GM19240 (cell line): ENCODE measurements around the gene LHFPL2.
"Not testable (repeated sequence)": the region's sequence is repeated elsewhere in the genome, so short reads cannot be mapped to it uniquely, and the experiment has no call there.

Source experiments
- DNase-seq: peaks from one replicate; pipeline ENCODE4 v3.0.0; 2011; ENCODE audit warnings: low spot score; ENCODE audit not compliant: insufficient read length

The LHFPL2 gene

DNA sequence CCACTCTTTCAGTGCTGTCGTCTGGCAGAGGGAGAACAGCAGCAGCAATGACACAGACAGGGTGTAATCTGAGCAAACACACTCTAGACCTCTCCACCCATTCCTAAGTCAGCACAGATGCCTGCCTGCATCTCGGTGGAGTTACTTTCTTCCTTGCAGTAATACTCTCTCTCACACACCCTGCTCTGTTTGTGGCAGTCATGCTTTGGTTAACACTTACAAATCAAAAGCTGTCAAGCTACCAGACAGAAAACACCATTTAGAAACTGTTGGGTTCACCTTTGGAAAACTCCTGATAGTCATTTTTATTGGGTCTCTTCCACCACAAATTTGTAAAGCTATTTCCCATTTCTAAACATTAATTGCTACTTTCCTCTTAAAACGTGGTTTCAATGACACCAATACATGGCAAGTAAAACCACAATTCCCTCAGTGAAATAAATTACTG is 27.3 kb downstream of the LHFPL2 start:
- no peak for DNase-seq

GRCh38 chr5:78620119-78620518 is 28.5 kb downstream of the LHFPL2 start:
- DNase-seq = not testable (repeated sequence)

DNA sequence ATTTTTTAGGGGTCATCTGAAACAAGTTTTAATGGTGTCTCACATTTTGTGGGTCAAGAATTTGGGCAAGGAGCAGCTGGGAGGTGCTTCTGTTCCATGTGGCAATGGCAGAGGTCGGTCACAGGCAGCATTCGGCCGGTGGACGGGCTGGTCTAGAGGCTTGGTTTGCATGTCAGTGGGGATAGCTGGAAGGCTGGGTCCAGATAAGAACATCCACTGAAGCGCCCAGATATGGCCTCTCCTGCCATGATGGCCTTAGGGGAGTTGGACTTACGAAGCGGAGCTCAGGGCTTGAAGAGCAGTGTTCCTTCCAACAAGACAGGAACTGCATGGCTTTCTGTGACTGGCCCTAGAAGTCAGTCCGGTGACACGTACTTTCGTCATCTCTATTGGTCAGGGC is 30.3 kb downstream of the LHFPL2 start:
- no peak for DNase-seq

DNA sequence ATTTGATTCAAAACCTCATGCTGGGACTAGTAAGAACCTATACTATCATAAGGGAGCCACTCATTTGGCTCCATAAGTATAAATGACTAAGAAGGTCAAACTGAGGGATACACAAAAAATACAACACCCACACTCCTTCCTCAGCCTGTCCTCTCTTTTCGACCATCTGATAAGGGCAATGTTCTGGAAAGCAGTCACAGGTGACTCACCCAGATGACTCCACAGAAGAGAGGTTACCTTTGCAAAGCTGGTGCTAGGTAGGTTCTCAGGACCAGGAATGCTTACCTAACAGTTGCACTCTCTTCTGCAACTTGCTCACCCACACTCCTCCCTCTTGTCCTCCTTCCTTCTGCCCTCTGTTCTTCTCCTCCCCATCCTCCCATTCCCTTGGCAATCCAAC is 32.9 kb downstream of the LHFPL2 start:
- no peak for DNase-seq

DNA sequence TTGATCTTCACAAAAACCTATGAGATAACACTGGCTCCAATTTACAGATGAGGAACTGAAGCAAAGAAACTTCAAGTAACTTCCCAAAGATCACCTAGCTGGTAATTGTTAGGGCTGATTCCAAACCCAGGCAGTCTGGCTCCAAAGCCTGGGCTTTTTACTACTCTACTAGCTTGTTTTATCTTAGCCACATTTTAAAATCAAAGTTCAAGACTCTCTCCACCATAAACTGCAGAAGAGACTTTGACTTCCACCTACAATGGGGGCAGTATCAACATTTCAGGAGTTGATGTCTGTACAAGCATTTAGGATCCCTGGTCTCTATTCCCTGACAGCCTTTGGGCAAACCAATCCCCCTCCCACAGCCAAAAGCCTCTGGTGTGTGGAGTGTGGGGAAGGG is 33.8 kb downstream of the LHFPL2 start:
- DNase-seq = no peak

DNA sequence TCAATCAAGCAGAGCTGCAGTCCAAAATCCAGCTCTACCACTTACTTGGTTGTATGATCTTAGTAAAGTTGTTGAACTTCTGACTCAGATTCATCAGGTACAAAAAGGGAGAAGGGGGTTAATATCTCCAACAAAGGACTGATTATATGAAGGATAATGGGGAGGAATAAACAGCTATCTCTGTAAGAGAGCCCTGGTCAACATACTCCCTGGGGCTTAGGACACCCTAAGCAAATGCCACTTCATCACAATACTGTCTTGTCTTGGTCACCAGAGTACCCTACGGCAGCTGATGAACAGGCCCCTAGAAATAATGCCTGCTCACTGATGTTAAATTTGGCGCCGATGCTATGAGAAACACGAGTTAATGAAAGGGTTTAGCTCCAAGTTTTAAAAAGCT is 34.8 kb downstream of the LHFPL2 start:
- no peak for DNase-seq

DNA sequence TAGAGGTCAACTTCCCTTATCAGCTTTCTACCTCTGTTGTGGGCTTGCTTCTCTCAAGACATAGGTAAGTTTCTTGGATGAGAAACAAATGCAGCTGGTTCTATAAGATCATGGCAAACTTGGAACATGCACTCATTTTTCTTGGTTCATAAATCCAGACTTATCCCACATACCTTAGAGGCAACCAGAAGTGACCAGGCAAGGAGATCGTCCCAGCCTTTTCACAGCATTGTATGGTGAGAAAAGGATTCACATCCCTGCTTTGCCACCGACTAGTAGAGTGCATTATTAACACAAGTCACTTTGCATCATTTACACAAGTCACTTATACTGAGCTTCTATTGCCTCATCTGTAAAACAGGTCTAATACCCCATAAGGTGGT is 35.4 kb downstream of the LHFPL2 start:
- no peak for DNase-seq

DNA sequence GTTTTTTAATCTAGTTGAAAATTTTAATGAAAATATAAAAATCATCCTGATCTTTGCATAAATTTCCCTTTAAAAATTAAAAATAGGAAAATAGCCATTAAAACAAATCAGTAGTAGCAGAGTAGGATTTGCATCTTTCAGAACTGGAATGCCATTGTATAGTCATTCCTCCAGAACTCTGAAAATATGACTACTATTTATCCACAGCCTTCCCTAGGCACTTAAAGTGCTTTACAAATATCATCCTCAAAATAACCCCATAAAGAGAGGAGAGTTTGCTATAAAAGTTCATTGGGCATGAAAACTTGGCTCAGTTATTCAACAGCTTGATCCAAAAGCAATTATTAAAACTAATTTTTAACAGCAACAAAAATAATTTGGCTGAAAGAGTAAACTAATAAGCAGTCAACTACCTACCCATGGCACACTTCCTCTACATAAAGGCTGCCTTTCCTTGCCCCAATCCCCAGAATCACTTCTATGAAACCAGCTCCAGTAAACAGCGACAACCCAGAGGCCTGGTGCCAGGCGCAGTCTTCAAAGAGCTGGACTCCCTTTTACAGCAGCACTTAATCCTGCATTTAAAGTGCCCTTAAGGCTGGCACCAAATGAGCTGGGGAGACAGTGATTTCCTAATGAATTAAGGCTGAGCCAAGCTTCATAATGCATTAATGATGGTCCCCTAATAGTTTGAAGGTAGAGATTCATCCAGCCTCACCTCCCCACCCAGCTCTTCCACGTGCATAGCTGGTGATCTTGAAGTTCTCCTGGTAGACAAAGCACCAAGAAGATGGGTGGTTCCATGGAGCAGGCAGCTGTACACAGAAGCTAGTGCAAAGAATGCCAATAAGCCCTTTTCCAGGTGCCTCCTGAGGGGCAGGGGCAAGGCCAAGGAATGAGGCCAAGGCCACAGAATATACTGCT is 36.1 kb downstream of the LHFPL2 start:
- no peak for DNase-seq

- DNase-seq = no peak
These were observed 37.4 kb downstream of the LHFPL2 start for GRCh38 chr5:78611126-78611605.

- no peak for DNase-seq
These were observed 37.9 kb downstream of the LHFPL2 start for GRCh38 chr5:78610636-78611035.

- no peak for DNase-seq
These were observed 38.4 kb downstream of the LHFPL2 start for GRCh38 chr5:78610163-78610583.

DNA sequence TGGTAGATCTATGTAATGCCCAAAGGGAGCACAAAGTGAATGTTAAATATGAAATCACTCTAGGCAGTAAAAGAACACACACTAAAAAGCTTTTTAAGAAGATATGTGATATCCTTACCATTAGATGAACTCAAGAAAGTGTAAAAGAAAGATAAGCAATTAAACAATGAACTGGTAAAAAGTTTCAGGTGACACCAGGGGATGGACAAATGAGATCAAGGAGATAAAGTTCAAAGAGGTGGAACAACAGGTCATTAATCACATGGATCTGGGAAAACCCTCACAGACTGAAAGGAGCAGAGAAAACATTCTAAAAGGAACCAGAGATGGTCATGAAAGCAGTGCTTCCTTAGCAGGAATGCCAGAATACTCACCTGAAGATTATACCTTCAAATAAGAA is 40.7 kb downstream of the LHFPL2 start:
- DNase-seq = no peak

DNA sequence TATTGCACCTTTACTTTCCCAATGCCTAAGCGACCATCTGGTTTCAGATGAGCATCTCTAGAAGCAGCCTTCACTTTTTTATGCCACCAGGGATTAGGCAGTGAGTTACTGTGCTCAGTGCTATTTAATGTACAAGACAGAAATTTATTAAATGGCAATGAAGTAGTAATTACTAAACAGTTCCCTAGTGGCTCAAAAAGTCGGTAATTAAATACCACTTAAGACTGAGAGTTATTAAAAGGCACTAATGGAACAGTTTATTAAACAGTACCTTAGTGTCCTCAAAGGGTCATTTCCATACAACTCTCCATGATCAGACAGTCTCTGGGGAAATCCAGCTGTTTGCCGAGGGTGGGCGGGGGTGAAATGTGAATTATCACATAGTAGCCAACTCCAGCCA is 42.3 kb downstream of the LHFPL2 start:
- DNase-seq = no peak

GRCh38 chr5:78605611-78606010 is 43.0 kb downstream of the LHFPL2 start:
- DNase-seq = no peak

DNA sequence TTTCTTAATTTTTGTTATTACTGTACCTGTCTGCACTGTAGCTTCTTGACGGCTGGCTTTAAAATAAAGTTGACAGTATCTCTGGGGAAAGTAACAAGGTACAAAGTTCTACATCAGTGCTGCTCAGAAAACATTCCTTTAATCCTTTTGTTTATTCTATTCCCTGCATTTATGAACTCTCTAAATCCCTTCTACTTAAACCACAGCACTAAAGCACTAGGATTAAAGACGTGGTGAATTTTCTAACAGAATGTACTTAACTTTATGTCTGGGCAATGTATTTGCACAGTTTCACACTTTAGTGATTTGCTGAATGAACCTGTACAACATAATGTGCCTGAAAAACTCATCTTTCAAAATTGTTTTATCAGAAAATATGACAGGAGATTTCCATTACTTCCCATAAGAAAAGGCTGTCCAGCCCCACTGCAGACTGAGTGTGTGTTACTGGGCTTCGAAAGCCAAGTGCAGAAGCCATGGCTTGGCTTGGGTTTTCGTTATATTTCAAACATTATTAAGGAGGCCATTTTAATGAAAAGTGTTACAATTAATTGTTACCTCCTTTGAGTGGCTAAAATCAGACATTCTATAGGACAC is 43.8 kb downstream of the LHFPL2 start:
- DNase-seq = no peak

GRCh38 chr5:78603636-78604175 is 44.9 kb downstream of the LHFPL2 start:
- DNase-seq = no peak

GRCh38 chr5:78602400-78602799 is 46.2 kb downstream of the LHFPL2 start:
- no peak for DNase-seq

GRCh38 chr5:78601559-78602314 is 46.8 kb downstream of the LHFPL2 start:
- DNase-seq = no peak

GRCh38 chr5:78600687-78601414 is 47.7 kb downstream of the LHFPL2 start:
- no peak for DNase-seq

DNA sequence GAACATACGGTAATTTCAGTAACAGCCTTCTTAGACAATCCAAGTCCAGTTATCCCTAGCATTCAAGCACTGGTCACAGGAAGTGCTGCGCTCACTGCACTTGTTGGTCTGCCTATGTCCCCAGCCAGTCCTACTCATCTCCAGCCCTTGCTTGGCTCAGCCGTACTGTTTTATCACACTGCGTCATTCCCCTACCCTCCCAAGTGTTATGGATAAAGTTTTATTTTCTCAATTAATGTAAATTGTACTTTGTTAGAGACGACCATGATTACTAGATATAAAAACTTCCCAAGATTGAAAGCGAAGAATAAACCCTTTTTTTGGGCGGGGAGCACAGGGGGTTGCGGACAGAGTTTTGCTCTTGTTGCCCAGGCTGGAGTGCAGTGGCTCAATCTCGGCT is 49.6 kb downstream of the LHFPL2 start:
- no peak for DNase-seq

DNA sequence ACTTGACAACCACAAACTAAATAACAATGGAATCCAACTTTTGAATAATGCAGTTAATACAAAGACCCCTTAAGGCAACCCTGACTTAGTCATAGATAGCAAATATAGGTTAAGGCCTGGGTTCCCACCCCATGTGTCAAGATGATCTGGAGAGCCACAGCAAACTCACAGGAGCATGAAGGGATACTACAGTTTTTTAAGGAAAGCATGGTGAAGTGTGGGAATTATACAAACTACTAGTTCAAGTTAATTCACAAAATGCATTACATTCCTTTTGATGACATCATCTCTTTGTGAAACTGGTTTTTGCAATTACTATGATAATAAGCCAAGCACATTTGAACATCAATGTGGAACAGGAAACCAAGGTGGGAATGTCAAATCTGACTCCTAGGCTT is 50.6 kb downstream of the LHFPL2 start:
- no peak for DNase-seq
